ENCODE results near the gene BMP2K.
"Not testable (repeated sequence)": the region's sequence is repeated elsewhere in the genome, so short reads cannot be mapped to it uniquely, and the experiment has no call there.

The BMP2K gene

DNA sequence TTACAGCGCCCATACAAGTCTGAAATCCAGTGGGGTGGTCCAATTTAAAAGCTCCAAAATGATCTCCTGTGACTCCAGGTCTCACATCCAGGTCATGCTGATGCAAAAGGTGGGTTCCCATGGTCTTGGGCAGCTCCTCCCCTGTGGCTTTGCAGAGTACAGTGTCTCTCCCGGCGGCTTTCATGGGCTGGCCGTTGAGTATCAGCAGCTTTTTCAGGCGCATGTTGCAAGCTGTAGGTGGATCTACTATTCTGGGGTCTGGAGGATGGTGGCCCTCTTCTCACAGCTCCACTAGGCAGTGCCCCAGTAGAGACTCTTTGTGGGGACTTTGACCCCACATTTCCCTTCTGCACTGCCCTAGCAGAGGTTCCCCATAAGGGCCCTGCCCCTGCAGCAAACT is 92.6 kb downstream of the BMP2K start:
- DNase-seq = not testable (repeated sequence)

DNA sequence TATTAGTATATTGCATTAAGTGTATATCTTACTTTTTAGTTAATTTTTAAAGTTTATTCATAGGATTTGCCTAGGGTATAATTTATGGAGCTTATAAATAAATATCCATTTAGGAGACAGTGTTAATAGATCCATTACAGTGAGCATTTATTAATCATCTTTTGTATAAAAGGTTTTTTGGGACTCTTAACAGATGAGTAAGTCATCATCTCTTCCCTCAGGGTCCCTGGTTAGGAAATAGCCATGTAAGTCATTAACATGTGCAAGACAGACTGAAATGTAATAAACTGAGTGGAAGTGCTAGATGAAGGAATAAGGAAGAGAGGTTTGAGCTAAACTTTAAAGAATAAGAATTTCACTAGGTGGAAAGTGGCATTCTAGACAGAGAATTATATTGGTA is 93.9 kb downstream of the BMP2K start:
- no peak for DNase-seq

DNA sequence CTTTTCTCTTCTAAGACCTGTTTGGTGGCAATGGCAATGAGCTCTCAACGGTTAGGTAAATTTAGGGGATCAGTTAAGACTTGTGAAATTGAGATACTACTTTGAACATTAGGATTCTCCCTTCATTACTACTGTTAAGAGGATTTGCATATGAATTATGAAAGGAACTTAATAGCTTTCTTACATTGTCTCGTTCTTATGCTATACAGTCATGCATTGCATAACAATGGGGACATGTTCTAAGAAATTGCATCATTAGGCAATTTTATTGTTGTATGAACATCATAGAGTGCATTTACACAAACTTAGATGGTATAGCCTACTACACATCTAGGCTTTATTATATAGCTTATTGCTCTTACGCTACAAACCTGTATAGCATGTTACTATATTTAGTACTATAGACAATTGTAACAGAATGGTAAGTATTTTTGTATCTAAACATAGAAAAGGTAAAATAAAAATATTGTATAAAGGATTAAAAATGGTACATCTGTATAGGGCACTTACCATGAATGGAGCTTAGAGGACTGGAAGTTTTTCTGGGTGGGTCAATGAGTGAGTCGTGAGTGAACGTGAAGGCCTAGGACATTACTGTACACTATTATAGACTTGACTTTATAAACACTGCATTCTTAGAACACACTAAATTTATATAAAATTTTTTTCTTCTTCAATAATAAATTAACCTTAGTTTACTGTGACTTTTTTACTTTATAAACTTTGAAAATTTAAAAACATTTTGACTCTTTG is 100.6 kb downstream of the BMP2K start:
- no peak for DNase-seq

DNA sequence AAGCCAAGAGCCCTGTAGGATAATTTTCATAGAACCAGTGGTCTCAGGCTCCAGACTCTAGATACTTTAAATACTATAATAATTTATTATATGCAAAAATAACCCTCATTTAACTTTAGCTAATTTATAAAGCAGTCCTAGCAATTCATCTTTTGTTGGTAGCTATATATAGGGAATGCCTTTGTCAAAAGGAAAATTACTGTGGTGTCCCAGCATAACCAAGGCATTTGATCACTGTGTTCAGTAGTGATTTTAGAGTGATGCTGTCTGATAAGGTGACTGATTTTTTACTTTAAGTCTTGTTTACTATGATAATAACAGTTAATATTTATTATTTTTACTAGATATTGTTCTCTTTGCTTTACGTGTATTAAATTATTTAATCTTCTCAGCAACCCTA is 101.9 kb downstream of the BMP2K start:
- no peak for DNase-seq

DNA sequence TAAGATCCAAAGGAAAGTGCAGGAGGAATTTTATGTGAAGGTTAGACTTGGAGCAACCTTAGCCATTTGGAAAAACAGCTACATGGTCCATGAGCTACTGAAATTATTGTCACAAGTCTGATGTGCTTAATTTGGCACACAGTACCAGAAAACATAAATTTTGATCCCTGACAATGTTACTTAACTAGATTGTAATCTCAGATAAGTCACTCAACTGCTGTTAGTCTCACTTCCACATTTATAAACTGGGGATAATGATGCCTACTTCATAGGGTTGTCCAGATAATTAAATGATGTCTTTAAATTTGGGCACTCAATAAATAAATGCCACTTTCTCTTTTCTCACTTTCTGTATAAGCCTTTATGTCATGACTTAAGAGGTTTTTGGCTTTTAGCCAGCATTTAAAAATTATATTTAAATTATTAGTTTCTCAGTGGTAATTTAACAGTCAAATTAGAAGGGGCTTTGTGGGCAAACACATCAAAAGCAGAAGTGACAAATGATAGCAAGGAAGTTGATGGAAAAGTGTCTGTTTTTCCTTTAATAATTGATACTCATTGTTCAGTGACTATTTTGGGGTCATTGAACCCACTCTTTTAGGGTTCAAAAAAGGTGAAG is 104.8 kb downstream of the BMP2K start:
- no peak for DNase-seq

DNA sequence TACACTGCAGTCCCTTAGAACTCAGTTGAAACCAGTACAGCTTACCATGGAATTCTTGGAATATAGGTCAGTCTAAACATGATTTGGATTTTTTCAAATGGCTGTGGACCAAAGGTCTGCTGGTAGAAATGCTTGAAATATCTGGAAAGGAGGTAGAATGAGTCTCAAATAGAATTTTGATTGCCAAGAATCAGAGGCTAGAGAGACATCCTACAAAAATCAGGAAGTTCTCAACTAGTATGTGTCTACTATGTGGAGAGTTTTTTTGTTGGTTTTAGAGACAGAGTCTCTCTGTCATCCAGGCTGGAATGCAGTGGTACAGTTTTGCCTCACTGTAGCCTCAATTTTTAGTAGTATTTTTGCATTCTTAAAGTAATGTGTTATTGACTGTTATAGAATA is 109.4 kb downstream of the BMP2K start:
- DNase-seq = no peak

DNA sequence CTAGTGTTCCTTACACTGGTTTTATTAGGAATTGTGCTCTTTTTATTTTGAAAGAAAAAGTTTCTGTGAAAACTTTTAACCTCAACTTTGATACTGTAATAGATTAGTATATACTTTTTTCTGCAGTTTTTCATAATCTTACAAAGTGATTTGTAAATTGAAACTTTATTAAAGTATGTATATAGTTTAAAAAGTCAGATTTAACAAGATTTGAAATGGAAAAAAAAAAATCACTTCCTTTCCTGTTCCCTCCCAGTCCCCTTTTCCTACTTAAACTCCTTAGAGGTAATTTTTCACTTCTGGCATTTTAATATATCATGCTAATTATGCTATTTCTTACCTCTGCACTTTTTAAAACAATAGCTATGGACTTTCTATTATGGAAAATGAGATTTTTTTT is 113.8 kb downstream of the BMP2K start:
- DNase-seq = no peak

DNA sequence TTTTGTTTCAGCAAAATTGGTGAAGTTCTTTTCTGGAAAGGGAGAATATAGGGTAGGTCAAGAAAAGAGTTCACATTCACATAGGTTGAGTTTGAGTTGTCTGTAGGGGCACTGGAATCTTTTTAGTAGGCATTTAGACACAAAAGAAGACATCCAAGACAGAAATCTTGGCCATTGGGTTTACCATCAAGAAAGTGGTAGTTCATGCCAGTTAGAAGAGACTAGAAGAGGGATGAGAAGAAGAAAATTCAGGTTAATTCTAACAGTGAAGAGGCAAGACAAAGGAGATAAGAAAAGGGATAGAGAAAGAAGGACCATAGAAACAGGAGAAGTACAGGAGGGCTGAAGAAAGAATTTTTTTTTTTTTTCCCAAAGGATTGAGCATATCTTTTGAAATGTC is 123.2 kb downstream of the BMP2K start:
- DNase-seq = no peak

DNA sequence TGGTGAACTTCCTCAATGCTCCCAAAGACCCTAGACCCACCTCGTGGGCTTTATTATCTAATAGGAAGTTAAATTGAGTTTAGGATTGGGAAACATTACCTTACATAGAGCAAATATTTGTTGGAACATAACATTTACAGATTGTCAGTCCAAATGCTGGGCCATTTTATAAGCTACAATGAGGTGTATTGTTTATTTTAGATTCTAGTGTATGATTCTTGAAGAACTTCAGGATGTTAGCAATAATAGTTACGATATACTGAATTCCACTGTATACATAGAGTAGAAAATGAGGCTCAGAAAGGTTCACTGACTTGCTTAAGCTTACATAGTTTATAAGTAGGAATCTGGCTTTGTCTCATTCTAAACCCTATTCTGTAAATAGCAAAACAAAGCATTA is 125.7 kb downstream of the BMP2K start:
- DNase-seq = no peak

DNA sequence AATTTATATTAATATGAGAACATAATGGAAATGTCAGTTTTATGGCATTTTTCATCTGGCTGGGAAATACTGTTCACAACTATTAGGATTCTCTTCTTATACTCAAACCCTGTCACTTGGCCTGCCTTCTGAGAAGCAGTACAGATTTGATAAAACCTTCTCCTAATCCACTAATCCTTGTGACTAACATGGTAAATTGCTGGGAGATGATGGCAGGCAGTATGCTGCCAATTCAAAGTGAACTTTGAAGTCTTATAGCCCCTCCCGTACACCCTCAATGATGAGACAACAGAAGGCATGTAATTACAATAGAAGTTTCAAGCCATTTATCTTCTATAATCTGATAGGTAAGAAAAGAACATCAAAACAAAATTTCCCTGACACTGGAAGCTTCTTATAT is 126.1 kb downstream of the BMP2K start:
- no peak for DNase-seq

DNA sequence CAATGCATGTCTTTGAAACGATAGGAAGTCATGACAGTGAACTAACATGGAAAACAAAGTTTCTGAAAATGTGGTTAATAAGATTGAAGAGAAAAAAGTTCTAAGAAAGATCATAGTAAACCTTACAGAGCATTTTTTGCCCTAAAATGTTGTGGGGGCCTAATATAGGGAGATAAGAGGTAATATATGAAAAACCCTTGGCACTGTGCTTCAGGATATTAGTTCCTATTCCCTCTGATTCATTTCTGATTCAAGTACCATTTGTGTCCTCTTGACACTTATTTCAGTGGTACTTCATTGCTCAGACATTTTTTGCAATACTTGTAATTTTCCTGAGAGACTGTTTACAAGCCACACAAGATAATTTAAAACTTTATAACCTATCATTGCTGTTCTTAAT is 128.0 kb downstream of the BMP2K start:
- DNase-seq = no peak

DNA sequence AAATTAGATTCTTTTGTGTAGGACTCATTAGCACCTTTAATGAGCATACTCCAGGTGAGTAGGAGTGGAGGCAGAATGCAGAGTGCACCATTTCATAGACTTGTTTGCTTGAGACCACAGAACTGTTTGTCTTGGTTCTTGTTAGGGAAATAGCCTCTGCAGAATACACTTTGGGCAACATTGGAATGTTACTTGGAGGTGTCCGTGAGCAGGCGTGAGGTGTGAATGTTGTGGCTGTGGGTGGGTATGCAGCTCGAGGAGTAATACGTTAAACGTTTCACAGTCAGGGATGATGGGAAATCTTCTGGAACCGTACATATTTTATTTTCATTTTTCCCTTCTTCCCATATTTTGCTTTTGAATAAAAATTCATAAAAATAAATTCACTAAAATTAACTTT is 131.5 kb downstream of the BMP2K start:
- DNase-seq = no peak

DNA sequence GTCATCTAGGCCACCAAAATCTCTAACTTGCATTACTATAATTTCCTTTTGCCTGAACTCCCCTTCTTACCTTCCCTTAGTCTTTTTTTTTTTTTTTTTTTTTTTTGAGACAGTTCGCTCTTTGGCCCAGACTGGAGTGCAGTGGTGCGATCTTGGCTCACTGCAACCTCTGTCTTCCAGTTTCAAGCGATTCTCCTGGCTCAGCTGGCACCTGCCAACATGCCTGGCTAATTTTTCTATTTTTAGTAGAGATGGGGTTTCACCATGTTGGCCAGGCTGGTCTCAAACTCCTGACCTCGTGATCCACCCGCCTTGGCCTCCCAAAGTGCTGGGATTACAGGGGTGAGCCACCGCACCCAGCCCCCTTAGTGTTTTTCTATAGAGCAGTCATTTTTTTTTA is 132.8 kb downstream of the BMP2K start:
- not testable (repeated sequence) for DNase-seq

DNA sequence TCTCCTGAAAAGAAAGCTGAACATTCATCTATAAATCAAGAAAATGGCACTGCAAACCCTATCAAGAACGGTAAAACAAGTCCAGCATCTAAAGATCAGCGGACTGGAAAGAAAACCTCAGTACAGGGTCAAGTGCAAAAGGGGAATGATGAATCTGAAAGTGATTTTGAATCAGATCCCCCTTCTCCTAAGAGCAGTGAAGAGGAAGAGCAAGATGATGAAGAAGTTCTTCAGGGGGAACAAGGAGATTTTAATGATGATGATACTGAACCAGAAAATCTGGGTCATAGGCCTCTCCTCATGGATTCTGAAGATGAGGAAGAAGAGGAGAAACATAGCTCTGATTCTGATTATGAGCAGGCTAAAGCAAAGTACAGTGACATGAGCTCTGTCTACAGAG is 134.5 kb downstream of the BMP2K start:
- DNase-seq = no peak

DNA sequence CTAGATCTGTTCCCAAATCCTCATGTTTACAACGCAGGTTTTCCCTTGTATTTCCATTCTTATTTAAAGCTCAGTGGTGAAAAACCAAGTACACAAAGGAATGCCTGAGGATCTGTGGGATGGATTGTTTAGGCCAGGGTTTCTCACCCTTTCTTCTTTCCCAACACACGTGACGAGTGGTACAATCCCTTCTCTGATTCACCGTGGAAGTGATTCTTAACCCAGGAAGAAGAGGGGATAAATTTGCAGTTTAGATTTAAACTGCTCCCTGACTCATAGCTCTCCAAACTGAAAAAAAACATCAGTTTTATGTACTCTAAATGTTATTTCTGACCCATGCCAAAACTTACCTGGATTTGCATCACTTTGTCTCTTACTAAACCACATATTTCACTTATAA is 146.1 kb downstream of the BMP2K start:
- no peak for DNase-seq

DNA sequence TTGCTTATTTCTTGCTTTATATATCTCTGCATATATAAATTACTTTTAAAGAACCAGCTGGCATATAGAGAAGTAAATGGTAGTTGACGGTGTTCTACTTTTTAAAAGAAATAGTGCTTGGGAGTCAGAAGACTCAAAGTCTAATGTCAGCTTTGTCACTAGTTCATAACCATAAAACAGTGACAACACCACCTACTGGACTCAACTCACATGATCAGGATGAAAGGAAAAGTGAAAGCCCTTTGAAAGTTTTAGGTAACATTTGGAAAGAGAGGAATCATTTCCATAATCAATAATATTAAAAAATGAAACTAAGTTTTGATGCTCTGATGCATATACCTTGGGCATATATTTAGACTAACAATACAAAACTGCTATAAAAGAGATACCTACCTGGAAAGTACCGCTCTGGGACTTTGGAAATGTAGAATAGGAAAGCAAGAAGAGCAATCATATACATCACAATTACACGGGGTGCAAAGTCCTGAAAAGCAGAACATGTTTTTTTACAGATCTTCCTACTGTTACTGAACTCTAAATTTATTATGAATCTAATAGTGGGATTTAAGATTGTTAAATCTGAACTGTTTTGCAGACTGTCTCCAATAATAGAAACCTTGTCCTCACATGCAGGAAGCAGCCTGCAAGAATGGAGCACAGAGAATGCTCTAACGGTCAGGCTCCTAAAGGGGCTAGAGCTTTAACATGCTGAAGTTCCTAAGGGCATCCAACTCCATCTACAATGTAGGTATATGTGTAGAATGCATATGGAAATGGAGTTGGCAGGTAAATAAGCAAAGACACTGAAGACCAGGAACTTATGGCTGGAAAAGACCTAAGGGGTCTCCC is 147.5 kb downstream of the BMP2K start:
- DNase-seq = no peak

DNA sequence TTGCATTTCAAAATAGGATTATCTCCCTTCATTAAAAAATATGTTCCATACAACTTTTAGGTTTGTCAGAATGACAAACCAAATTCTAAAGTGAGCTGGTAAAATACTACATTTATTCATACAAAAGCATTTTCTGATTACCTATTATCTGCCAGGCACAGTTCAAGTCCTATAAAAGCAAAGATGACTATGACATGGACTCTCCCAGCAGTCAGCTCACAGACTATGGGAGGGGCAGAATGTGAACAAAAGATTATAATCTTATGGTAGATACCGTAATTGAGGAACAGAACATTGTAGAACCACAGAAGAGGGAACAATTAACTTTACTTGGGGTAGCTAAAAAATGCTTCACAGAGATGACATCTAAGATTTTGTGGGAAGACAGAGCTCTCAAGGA is 150.7 kb downstream of the BMP2K start:
- DNase-seq = no peak

DNA sequence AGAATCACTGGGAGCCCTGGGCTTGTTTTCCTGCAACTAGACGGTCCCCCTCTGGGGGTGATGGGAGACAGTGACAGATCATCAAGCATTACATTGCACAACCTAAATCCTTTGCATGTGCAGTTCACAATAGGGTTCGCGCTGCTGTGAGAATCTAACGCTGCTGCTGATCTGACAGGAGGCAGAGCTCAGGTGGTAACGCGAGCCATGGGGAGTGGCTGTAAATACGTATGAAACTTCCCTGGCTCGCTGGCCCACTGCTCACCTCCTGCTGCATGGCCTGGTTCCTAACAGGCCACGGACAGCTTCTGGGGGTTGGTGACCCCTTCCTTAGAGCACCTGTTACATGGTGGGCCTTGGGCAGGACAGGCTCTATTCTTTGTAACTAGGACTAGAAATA is 152.7 kb downstream of the BMP2K start:
- DNase-seq = no peak

DNA sequence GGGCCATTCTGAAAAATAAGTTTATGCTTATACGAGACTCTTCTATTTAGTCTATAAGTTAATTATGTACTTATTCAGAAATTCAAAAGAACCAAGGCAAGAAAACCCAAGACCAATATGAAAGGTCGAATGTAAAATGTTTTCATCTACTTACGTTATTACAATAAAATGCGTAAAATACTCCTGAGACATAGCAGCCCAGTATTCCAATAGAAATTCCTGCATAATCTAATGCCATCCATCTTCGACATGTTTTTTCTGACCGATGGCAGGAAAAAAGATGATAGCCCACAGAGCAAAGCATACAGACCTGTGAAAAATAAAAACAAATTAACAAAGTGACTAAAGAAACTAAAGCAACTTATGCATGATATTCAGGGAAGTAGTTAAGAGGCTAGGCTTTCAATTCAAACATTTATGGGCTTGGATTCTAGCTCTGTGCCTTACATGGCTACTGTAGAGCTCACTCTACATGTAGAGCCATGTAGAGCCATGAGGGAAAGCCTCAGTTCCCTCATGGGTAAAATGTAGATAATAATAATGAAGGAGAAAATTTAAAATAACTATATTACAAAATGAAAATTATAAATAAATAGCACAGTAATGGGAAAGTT is 154.0 kb downstream of the BMP2K start:
- DNase-seq = no peak

DNA sequence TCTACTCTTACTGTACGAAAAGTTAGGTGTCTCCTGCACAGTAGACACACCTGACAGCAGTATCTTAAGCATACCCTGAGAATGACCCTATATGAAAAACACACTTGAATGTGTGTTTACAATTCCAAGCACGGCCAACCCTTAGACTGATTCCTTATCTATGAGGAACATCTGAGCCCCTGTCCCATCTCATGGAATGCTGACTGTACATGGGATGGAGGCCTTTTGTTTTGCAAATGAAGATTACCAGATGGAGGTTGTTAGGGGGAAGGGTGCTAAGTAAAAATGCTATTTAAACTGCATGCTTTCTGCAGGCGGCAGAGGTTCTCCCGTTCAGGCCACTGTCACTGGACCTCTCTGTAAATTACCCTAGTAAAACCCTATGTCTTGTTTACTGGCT is 160.8 kb downstream of the BMP2K start:
- DNase-seq = no peak

DNA sequence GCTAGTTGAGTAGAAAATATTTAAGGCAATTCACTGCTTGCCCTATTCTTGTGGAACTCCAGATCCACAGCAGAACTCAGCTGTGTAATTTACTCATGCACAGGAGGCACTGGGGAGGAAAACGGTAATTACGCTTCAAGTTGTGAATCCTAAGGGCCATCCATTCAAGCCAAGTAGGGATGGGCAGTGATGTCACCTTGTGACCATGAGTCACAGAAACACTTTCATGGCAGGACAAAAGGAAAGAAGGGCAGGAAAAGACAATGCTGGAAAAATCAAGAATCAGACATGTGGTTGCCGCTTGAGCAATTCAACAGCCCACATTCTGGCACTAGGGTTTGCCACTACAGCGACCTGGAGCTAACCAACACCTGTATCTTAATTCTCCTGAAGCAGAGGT is 161.7 kb downstream of the BMP2K start:
- no peak for DNase-seq

DNA sequence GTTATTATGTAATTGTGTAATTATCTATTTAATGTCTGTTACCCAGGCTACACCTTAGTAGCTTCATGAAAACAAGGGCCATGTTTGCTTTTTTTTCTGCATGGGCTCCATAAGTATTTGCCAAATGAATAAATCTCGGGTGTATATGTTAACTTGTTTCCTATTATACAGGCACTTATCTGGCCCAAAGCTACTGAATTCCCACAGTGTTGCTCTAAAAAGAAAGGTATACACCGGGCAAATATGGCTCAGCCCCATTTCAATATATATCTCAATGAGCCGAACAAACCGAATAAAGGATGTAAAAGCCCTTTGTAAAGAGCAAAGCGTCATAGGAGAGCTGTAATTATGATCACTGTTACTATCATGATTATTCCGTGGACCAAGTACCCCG is 162.3 kb downstream of the BMP2K start:
- no peak for DNase-seq

DNA sequence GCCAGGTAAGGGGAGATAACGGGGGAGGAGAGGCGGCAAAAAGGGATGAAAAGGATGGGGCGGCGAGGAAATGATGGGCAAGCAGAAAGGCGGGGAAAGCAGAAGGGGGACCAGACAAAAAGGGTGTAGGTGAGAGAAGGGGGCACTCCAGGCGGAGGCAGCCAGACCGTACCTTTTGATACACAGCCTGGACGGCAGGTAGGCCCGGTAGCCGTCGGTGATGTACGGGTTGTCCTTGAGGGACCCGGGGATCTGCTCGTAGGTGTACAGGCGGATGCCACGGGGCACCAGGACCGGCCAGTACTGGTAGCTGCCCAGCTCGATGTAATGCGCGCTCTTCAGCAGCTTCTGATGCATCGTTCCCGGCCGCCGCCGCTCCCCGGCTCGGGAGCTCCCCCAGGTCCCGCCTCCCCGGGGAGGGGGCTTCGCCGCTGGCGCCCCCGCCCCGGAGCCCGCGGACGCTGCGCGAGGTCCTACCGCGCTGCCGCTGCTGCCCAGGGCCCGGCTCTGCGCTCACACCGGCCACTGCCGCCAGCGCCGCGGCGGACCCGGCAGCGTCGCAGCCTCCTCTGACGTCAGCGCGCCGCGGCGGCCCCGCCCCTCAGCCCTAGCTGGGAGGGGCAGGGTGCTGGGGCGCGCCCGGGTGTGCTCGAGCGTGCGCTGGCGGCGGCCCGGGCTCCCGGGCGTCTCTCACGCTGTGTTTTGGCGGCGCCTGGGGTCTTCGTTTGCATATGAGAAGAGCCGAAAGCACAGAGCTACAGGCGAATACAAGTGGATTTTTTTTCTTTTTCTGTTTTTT is 162.9 kb downstream of the BMP2K start, which contains the start of gene PAQR3:
Gene PAQR3, minus strand, starts transcription at position 571 of the 799 bp plus-strand sequence. Its CDS starts 214 bp downstream, at position 357.
- peak; percentile 68 for DNase-seq
